Measurements from ENCODE around the gene MVD.

DNA sequence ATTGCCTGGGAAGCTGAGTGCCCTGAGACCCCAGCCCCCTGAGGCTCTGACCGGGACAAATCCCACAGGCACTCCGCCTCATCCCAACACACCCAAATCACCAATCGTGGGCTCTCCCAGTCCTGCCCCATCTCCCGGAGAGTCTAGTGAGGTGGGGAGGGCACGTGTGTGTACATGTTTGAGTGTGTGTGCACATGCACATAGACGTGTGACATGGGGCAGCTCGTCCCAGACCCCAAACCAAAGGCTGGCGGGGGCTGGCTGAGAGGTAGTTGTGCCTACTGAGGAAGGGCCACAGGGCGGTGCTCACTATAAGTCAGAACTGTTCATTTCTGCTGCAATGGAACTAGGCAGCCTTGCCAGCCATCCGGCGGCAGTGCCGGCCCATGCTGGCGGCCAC, 14.8 kb upstream of the MVD start:
- TF ChIP-seq, protein P1, sequence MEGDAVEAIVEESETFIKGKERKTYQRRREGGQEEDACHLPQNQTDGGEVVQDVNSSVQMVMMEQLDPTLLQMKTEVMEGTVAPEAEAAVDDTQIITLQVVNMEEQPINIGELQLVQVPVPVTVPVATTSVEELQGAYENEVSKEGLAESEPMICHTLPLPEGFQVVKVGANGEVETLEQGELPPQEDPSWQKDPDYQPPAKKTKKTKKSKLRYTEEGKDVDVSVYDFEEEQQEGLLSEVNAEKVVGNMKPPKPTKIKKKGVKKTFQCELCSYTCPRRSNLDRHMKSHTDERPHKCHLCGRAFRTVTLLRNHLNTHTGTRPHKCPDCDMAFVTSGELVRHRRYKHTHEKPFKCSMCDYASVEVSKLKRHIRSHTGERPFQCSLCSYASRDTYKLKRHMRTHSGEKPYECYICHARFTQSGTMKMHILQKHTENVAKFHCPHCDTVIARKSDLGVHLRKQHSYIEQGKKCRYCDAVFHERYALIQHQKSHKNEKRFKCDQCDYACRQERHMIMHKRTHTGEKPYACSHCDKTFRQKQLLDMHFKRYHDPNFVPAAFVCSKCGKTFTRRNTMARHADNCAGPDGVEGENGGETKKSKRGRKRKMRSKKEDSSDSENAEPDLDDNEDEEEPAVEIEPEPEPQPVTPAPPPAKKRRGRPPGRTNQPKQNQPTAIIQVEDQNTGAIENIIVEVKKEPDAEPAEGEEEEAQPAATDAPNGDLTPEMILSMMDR (IDR thresholded peaks at IDR 0.05) = no peak
- no peak for TF ChIP-seq POLR2A (IDR thresholded peaks at IDR 0.05)

Data from thyroid gland (tissue), 4 donors.